Temporal lobe (tissue), 1 donor: ENCODE measurements around the gene SAMM50. TPM values are rescaled to one million over a fixed set of nuclear protein-coding genes. Genes with fewer than 3 reads are reported as not detected.

Experiments used
- total RNA-seq: library from RNA; depleted of rRNA; stranded (reverse); fragments of >200 nt; gene quantifications from one replicate; pipeline ENCODE4 v1.2.3, GENCODE V29; 2014

SAMM50 gene
- total RNA-seq, 1 donor from 2014 or later = 28.5 TPM

Other genes with a start within 250 kb of the SAMM50 start
- 7.6 TPM for gene EFCAB6, start 143.1 kb upstream of the SAMM50 start, total RNA-seq
- gene SULT4A1, start 92.9 kb upstream of the SAMM50 start, total RNA-seq = 35.2 TPM
- gene PNPLA5, start 63.4 kb upstream of the SAMM50 start, total RNA-seq = 0.25 TPM
- gene PNPLA3, start 31.6 kb upstream of the SAMM50 start, total RNA-seq = 17.2 TPM
- 5.4 TPM for gene PARVB, start 68.9 kb downstream of the SAMM50 start, total RNA-seq
- 1.5 TPM for gene PARVG, start 225.5 kb downstream of the SAMM50 start, total RNA-seq